Epithelial cell of proximal tubule (primary cell): ENCODE results near the gene BOLL. TPM values are rescaled to one million over a fixed set of nuclear protein-coding genes. Genes with fewer than 3 reads are reported as not detected.
"Not testable (repeated sequence)": the region's sequence is repeated elsewhere in the genome, so short reads cannot be mapped to it uniquely, and the experiment has no call there.

ENCODE experiments used
- DNase-seq: peaks from one replicate; pipeline ENCODE4 v3.0.0-alpha.2; 2011; ENCODE audit warnings: low read depth
- H3K4me3 ChIP-seq: 2 replicates; pipeline ENCODE4 v1.5.1; 2011; ENCODE audit warnings: low read depth, mild to moderate bottlenecking, low read length
- CTCF ChIP-seq: conservative IDR thresholded peaks from 2 replicates; pipeline ENCODE4 v1.5.1; 2012; ENCODE audit warnings: low read depth, mild to moderate bottlenecking, low read length
- total RNA-seq: library from RNA; depleted of rRNA; stranded (reverse); fragments of >200 nt; gene quantifications from 2 replicates; pipeline ENCODE4 v1.2.3, GENCODE V29; 2015

Gene BOLL
- not detected in 2 replicates for total RNA-seq

- TF ChIP-seq CTCF: no peak
- DNase-seq: no peak
- peak within 1 kb of the TSS; percentile 48 for H3K4me3 ChIP-seq
Observed at GRCh38 chr2:197784956-197785941, at the start of gene BOLL. Gene BOLL (minus strand): TSS chr2:197785319. CDS start chr2:197781850, 3,469 bp downstream.

- DNase-seq, H3K4me3 ChIP-seq: not testable (repeated sequence)
Observed at GRCh38 chr2:197834771-197835170, 49.7 kb upstream of the BOLL start.

- no peak for DNase-seq
- no peak overlapping the region for H3K4me3 ChIP-seq
- no peak for TF ChIP-seq CTCF
Observed at GRCh38 chr2:197828464-197829135, 43.5 kb upstream of the BOLL start.

- H3K4me3 ChIP-seq: no peak overlapping the region
- DNase-seq: no peak
- TF ChIP-seq CTCF: no peak
Observed at GRCh38 chr2:197827618-197828017, 42.5 kb upstream of the BOLL start.

- DNase-seq: no peak
- no peak for TF ChIP-seq CTCF
- H3K4me3 ChIP-seq: no peak overlapping the region
Observed at GRCh38 chr2:197822333-197822732, 37.2 kb upstream of the BOLL start.

- no peak overlapping the region for H3K4me3 ChIP-seq
- no peak for TF ChIP-seq CTCF
- no peak for DNase-seq
Observed at GRCh38 chr2:197821550-197822289, 36.6 kb upstream of the BOLL start.

- TF ChIP-seq CTCF: no peak
- no peak overlapping the region for H3K4me3 ChIP-seq
- DNase-seq: no peak
Observed at GRCh38 chr2:197814526-197814925, 29.4 kb upstream of the BOLL start.
